ENCODE results near the gene PGK2.

Gene PGK2

DNA sequence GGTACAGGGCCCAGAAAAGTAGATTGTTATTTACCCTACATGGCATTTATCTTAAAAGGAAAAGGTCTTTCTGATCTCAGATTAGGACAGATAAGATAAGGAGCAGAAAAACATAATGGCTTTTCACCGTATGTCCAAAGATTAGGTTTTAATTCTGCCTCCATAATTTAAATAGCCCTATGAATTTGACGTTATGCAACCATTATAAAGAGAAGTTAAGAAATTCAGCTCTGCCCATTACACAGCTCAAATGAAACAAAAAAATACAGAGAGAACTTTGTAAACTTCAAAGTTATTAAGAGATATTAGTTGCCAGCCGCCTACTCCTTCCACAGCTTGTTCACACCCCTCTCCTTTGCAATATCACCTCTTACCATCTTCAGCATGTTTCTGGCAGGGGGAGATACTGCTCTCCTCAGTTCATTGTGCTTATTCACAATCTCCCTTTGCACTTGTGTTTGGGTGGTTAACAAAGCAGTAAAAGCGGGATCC, 51.0 kb downstream of the PGK2 start:
- DNase-seq, result no peak
